HEK293 (cell line): ENCODE data around the gene FAM193A.

ENCODE experiments used
- CTCF ChIP-seq: fragments of 450-650 bp; formaldehyde crosslinking; IDR thresholded peaks from 2 replicates; pipeline ENCODE4 v1.5.1; 2016; ENCODE audit warnings: missing biosample characterization, missing genetic modification characterization
- KLF17 ChIP-seq: fragments of 450-650 bp; formaldehyde crosslinking; IDR thresholded peaks from 2 replicates; pipeline ENCODE4 v1.5.1; 2016; ENCODE audit warnings: missing biosample characterization, missing genetic modification characterization
- SCRT1 ChIP-seq: fragments of 450-650 bp; formaldehyde crosslinking; IDR thresholded peaks from 2 replicates; pipeline ENCODE4 v1.5.1; 2016; ENCODE audit warnings: missing biosample characterization, missing genetic modification characterization, borderline replicate concordance

- TF ChIP-seq SCRT1 (tag by site-specific recombination) (no peak), KLF17 (no peak), CTCF (tag by site-specific recombination) (no peak)
Measured at GRCh38 chr4:2608291-2608690, 71.8 kb downstream of the FAM193A start.
